Liver (tissue), 9 donors: ENCODE measurements around the gene RANBP3. TPM values are rescaled to one million over a fixed set of nuclear protein-coding genes. Genes with fewer than 3 reads are reported as not detected.

Source experiments
- DNase-seq: peaks from one replicate; pipeline ENCODE4 v3.0.0-alpha.2; 2017; ENCODE audit warnings: low spot score
- H3K27ac ChIP-seq, 2 donors: one replicate each; pipeline ENCODE4 v1.7.0; 2013; ENCODE audit warnings: inconsistent platforms in 2 of 2, low read length in 2 of 2, control low read depth in 1 of 2, low read depth in 1 of 2, mild to moderate bottlenecking in 1 of 2
- H3K27me3 ChIP-seq, 4 donors: one replicate each; pipeline versions ENCODE4 v1.6.1 to v1.7.0; 2013; ENCODE audit warnings: low read length in 3 of 4, inconsistent platforms in 1 of 4, mild to moderate bottlenecking in 1 of 4, moderate library complexity in 1 of 4; ENCODE audit not compliant: control insufficient read depth in 4 of 4, insufficient read depth in 4 of 4
- H3K36me3 ChIP-seq, 4 donors: one replicate each; pipeline versions ENCODE4 v1.6.1 to v1.7.0; 2013; ENCODE audit warnings: low read length in 3 of 4, mild to moderate bottlenecking in 3 of 4, low read depth in 1 of 4, moderate library complexity in 1 of 4; ENCODE audit not compliant: control insufficient read depth in 4 of 4, insufficient read depth in 3 of 4
- H3K4me1 ChIP-seq, 4 donors: one replicate each; pipeline versions ENCODE4 v1.6.1 to v1.7.0; 2013; ENCODE audit warnings: low read length in 3 of 4, mild to moderate bottlenecking in 3 of 4, moderate library complexity in 1 of 4; ENCODE audit not compliant: control insufficient read depth in 4 of 4, insufficient read depth in 4 of 4
- H3K4me3 ChIP-seq, 3 donors: one replicate each; pipeline versions ENCODE4 v1.6.1 to v1.7.0; 2013; ENCODE audit warnings: low read length in 3 of 3, control low read depth in 1 of 3, low read depth in 1 of 3, mild to moderate bottlenecking in 1 of 3
- H3K9ac ChIP-seq, 2 donors: one replicate each; pipeline ENCODE4 v1.7.0; 2013; ENCODE audit warnings: low read length in 2 of 2, mild to moderate bottlenecking in 2 of 2, moderate library complexity in 2 of 2, control low read depth in 1 of 2, low read depth in 1 of 2
- H3K9me3 ChIP-seq, 4 donors: one replicate each; pipeline versions ENCODE4 v1.6.1 to v1.7.0; 2013; ENCODE audit warnings: low read length in 3 of 4; ENCODE audit not compliant: control insufficient read depth in 4 of 4
- EGR1 ChIP-seq, 2 donors: IDR thresholded peaks; 2 replicates each; pipeline ENCODE4 v1.6.1; 2016 to 2018; ENCODE audit warnings: antibody characterized with exemption in 2 of 2, low read depth in 2 of 2
- FOXA1 ChIP-seq: IDR thresholded peaks from 2 replicates; pipeline ENCODE4 v1.6.1; 2016; ENCODE audit warnings: antibody characterized with exemption
- FOXA2 ChIP-seq: IDR thresholded peaks from 2 replicates; pipeline ENCODE4 v1.6.1; 2016; ENCODE audit warnings: antibody characterized with exemption
- GABPA ChIP-seq, 2 donors: IDR thresholded peaks in 1 of 2; conservative IDR thresholded peaks in 1 of 2; 2 replicates each; pipeline ENCODE4 v1.6.1; 2016; ENCODE audit warnings: antibody characterized with exemption in 2 of 2, mild to moderate bottlenecking in 1 of 2, moderate library complexity in 1 of 2
- HNF4A ChIP-seq, 2 donors: conservative IDR thresholded peaks; 2 replicates each; pipeline ENCODE4 v1.6.1; 2016; ENCODE audit warnings: antibody characterized with exemption in 2 of 2, mild to moderate bottlenecking in 2 of 2
- HNF4G ChIP-seq: IDR thresholded peaks from 2 replicates; pipeline ENCODE4 v1.6.1; 2016; ENCODE audit warnings: antibody characterized with exemption
- JUND ChIP-seq, 2 donors: IDR thresholded peaks; 2 replicates each; pipeline ENCODE4 v1.6.1; 2016; ENCODE audit warnings: antibody characterized with exemption in 2 of 2
- NR2F2 ChIP-seq: IDR thresholded peaks from 2 replicates; pipeline ENCODE4 v1.6.1; 2016; ENCODE audit warnings: antibody characterized with exemption
- RAD21 ChIP-seq, 2 donors: IDR thresholded peaks; 2 replicates each; pipeline ENCODE4 v1.6.1; 2016; ENCODE audit warnings: antibody characterized with exemption in 2 of 2, mild to moderate bottlenecking in 2 of 2
- RXRA ChIP-seq, 2 donors: IDR thresholded peaks; 2 replicates each; pipeline ENCODE4 v1.6.1; 2017 to 2018; ENCODE audit warnings: antibody characterized with exemption in 2 of 2, mild to moderate bottlenecking in 1 of 2
- SP1 ChIP-seq: IDR thresholded peaks from 2 replicates; pipeline ENCODE4 v1.6.1; 2018; ENCODE audit warnings: antibody characterized with exemption, mild to moderate bottlenecking
- TAF1 ChIP-seq: conservative IDR thresholded peaks from 2 replicates; pipeline ENCODE4 v1.6.1; 2016; ENCODE audit warnings: antibody characterized with exemption, mild to moderate bottlenecking
- YY1 ChIP-seq: IDR thresholded peaks from 2 replicates; pipeline ENCODE4 v1.6.1; 2016; ENCODE audit warnings: antibody characterized with exemption, mild to moderate bottlenecking
- WGBS: extraction: QIAGEN DNeasy Blood & Tissue Kit; methylation state at CpG from one replicate; pipeline ENCODE4 v1.1.7; 2013; 5-methylcytosine and 5-hydroxymethylcytosine counted together
- polyA plus RNA-seq, 2 donors: library from polyadenylated mRNA; stranded (reverse) in 1 of 2; unstranded in 1 of 2; fragments of 200-250 nt in 1 of 2; fragments of >200 nt in 1 of 2; fragmentation: Nextera tagmentation in 1 of 2; extraction: Ambion mirVana in 1 of 2; gene quantifications; one replicate each; pipeline versions ENCODE4 v1.2.1 to v1.2.3, GENCODE V29; 2013 to 2015
- total RNA-seq, 2 donors: library from RNA; depleted of rRNA; stranded (reverse); fragments of >200 nt; gene quantifications; one replicate each; pipeline ENCODE4 v1.2.3, GENCODE V29; 2014
- TF ChIP-seq, protein P1 (sequence below): IDR thresholded peaks from 2 replicates; pipeline ENCODE4 v1.6.1; 2016; ENCODE audit warnings: antibody characterized with exemption
- TF ChIP-seq, protein P2 (sequence below): IDR thresholded peaks from 2 replicates; pipeline ENCODE4 v1.6.1; 2016; ENCODE audit warnings: antibody characterized with exemption, mild to moderate bottlenecking
- TF ChIP-seq, protein P3 (sequence below): IDR thresholded peaks from 2 replicates; pipeline ENCODE4 v1.6.1; 2016; ENCODE audit warnings: antibody characterized with exemption
- TF ChIP-seq, protein P4 (sequence below): fragments of 150-350 bp; IDR thresholded peaks from 2 replicates; pipeline ENCODE4 v1.5.1; 2017; ENCODE audit warnings: improper control_type of control experiment, low read depth, low read length; ENCODE audit not compliant: missing input control
- TF ChIP-seq, protein P5 (sequence below): IDR thresholded peaks from 2 replicates; pipeline ENCODE4 v1.6.1; 2016; ENCODE audit warnings: antibody characterized with exemption
- donor health status: healthy.
- donor health status: healthy.
- donor health status: healthy.
- donor health status: healthy.
- donor health status: healthy.

The RANBP3 gene
- total and polyA plus RNA-seq, 4 donors = 10.0 to 23.3 (median 20.7) TPM

DNA sequence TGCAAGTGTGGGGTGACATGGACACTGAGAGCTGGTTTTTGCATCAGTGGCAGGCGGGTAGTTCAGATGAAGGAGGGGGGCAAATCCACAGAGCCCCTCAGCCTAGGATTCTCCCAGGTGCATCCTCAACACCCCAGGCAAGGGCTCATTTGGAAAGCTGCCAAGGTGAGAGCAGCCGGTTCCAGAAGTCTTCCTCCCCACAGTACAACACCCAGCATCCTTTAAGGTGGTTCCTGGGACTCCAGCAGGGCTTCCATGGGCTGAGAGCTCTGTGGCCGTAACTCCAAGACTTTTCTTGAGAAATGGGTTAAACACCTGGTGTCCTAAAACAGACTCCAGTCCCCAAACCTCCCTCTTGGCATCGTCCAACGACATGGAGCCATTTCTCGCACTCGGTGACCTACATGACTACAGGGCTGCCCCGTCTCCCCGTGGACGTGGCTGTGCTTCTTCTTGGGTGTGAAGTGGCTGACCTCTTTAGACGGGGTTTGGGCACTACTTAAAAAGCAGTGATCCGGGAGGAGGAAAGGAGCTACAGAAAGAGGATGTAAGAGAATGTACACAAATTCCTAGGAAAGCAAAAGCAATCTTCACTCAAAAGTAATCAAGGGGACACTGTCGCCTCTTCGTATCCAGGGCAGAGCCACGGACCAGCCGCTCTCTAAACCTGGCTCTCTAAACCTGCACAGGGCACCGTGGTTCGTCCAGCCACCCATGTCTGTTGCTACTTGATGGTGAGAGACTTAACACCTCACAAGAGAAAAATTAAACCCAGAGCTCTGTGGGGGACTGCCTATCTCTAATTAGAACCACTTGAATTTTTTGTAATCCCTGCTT, 25.5 kb downstream of the RANBP3 start:
- WGBS = 84% methylated on average over 18 of the region's 18 CpGs
- peaks cover 0 to 4% (median 0%) of the 10 kb centered on the region in 4 donors for H3K36me3 ChIP-seq
- TF ChIP-seq JUND (IDR thresholded peaks at IDR 0.05) (no peak), YY1 (no peak), SP1 (no peak), FOXA1 (no peak), HNF4G (no peak), TAF1 (no peak), GABPA (IDR thresholded peaks at IDR 0.05 in 1 of 2, conservative IDR thresholded peaks at IDR 0.05 in 1 of 2) (no peak), RXRA (IDR thresholded peaks at IDR 0.05) (no peak), RAD21 (IDR thresholded peaks at IDR 0.05) (no peak), FOXA2 (no peak), NR2F2 (no peak), HNF4A (conservative IDR thresholded peaks at IDR 0.05) (no peak), EGR1 (IDR thresholded peaks at IDR 0.05; ENCODE audit: low read depth in 2 of 2) (no peak)
- TF ChIP-seq, protein P1, sequence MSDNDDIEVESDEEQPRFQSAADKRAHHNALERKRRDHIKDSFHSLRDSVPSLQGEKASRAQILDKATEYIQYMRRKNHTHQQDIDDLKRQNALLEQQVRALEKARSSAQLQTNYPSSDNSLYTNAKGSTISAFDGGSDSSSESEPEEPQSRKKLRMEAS = no peak
- TF ChIP-seq, protein P2, sequence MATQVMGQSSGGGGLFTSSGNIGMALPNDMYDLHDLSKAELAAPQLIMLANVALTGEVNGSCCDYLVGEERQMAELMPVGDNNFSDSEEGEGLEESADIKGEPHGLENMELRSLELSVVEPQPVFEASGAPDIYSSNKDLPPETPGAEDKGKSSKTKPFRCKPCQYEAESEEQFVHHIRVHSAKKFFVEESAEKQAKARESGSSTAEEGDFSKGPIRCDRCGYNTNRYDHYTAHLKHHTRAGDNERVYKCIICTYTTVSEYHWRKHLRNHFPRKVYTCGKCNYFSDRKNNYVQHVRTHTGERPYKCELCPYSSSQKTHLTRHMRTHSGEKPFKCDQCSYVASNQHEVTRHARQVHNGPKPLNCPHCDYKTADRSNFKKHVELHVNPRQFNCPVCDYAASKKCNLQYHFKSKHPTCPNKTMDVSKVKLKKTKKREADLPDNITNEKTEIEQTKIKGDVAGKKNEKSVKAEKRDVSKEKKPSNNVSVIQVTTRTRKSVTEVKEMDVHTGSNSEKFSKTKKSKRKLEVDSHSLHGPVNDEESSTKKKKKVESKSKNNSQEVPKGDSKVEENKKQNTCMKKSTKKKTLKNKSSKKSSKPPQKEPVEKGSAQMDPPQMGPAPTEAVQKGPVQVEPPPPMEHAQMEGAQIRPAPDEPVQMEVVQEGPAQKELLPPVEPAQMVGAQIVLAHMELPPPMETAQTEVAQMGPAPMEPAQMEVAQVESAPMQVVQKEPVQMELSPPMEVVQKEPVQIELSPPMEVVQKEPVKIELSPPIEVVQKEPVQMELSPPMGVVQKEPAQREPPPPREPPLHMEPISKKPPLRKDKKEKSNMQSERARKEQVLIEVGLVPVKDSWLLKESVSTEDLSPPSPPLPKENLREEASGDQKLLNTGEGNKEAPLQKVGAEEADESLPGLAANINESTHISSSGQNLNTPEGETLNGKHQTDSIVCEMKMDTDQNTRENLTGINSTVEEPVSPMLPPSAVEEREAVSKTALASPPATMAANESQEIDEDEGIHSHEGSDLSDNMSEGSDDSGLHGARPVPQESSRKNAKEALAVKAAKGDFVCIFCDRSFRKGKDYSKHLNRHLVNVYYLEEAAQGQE = no peak
- TF ChIP-seq, protein P3, sequence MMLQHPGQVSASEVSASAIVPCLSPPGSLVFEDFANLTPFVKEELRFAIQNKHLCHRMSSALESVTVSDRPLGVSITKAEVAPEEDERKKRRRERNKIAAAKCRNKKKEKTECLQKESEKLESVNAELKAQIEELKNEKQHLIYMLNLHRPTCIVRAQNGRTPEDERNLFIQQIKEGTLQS = no peak
- TF ChIP-seq, protein P4, sequence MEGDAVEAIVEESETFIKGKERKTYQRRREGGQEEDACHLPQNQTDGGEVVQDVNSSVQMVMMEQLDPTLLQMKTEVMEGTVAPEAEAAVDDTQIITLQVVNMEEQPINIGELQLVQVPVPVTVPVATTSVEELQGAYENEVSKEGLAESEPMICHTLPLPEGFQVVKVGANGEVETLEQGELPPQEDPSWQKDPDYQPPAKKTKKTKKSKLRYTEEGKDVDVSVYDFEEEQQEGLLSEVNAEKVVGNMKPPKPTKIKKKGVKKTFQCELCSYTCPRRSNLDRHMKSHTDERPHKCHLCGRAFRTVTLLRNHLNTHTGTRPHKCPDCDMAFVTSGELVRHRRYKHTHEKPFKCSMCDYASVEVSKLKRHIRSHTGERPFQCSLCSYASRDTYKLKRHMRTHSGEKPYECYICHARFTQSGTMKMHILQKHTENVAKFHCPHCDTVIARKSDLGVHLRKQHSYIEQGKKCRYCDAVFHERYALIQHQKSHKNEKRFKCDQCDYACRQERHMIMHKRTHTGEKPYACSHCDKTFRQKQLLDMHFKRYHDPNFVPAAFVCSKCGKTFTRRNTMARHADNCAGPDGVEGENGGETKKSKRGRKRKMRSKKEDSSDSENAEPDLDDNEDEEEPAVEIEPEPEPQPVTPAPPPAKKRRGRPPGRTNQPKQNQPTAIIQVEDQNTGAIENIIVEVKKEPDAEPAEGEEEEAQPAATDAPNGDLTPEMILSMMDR = no peak
- TF ChIP-seq, protein P5, sequence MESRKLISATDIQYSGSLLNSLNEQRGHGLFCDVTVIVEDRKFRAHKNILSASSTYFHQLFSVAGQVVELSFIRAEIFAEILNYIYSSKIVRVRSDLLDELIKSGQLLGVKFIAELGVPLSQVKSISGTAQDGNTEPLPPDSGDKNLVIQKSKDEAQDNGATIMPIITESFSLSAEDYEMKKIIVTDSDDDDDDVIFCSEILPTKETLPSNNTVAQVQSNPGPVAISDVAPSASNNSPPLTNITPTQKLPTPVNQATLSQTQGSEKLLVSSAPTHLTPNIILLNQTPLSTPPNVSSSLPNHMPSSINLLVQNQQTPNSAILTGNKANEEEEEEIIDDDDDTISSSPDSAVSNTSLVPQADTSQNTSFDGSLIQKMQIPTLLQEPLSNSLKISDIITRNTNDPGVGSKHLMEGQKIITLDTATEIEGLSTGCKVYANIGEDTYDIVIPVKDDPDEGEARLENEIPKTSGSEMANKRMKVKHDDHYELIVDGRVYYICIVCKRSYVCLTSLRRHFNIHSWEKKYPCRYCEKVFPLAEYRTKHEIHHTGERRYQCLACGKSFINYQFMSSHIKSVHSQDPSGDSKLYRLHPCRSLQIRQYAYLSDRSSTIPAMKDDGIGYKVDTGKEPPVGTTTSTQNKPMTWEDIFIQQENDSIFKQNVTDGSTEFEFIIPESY = no peak
- H3K4me3 ChIP-seq = no peak overlapping the region
- H3K9me3 ChIP-seq = no peaks in the 10 kb centered on the region
- no peak overlapping the region for H3K27ac ChIP-seq
- no peak overlapping the region for H3K9ac ChIP-seq
- no peaks in the 10 kb centered on the region for H3K27me3 ChIP-seq
- peaks cover 10 to 66% (median 43%) of the 10 kb centered on the region in 4 donors for H3K4me1 ChIP-seq
- no peak for DNase-seq
